Stimulated activated effector memory CD8-positive, alpha-beta T cell treated with anti-CD3 and anti-CD28 coated beads, Interleukin-12 subunit alpha, Interleukin-12 subunit beta, amount 100 ng/mL, for 72 hours (primary cell): Measurements from ENCODE around the gene EXOC3L1.

ENCODE experiments used
- ATAC-seq: fragments of 150-1000 bp; cut with Tn5 transposase; 2 replicates; pipeline ENCODE4 v1.10.0; 2021
- DNase-seq, 2 donors: peaks; one replicate each; pipeline ENCODE4 v3.0.0; 2021 to 2022; ENCODE audit warnings: low spot score in 2 of 2
- H3K27ac Mint-ChIP-seq: one replicate; pipeline ENCODE4 v1.8.0; 2022; ENCODE audit warnings: mild to moderate bottlenecking, mixed read lengths
- H3K36me3 Mint-ChIP-seq: one replicate; pipeline ENCODE4 v1.8.0; 2022; ENCODE audit warnings: mild to moderate bottlenecking, mixed read lengths
- H3K4me1 Mint-ChIP-seq: one replicate; pipeline ENCODE4 v1.8.0; 2022; ENCODE audit warnings: mixed read lengths
- H3K4me3 Mint-ChIP-seq: one replicate; pipeline ENCODE4 v1.8.0; 2022; ENCODE audit warnings: mild to moderate bottlenecking, mixed read lengths
- H3K9me3 Mint-ChIP-seq: one replicate; pipeline ENCODE4 v1.8.0; 2022; ENCODE audit warnings: mixed read lengths

The EXOC3L1 gene

GRCh38 chr16:67157892-67158635 is 31.9 kb downstream of the EXOC3L1 start:
- no peaks in the 10 kb centered on the region for H3K9me3 Mint-ChIP-seq
- no peak for ATAC-seq
- peaks cover 70% of the 10 kb centered on the region for H3K4me1 Mint-ChIP-seq
- H3K4me3 Mint-ChIP-seq, result peak overlapping the region; percentile 95
- no peak for DNase-seq
- H3K27ac Mint-ChIP-seq, result peak overlapping the region; percentile 94
- H3K36me3 Mint-ChIP-seq, result peaks cover 32% of the 10 kb centered on the region

GRCh38 chr16:67157106-67157748 is 32.7 kb downstream of the EXOC3L1 start:
- H3K9me3 Mint-ChIP-seq, result no peaks in the 10 kb centered on the region
- H3K36me3 Mint-ChIP-seq, result peaks cover 38% of the 10 kb centered on the region
- no peak for ATAC-seq
- H3K4me3 Mint-ChIP-seq, result peak overlapping the region; percentile 95
- peaks cover 70% of the 10 kb centered on the region for H3K4me1 Mint-ChIP-seq
- DNase-seq, result no peak
- H3K27ac Mint-ChIP-seq, result peak overlapping the region; percentile 94

GRCh38 chr16:67156143-67156844 is 33.6 kb downstream of the EXOC3L1 start:
- Mint-ChIP-seq H3K36me3 (peaks cover 39% of the 10 kb centered on the region), H3K27ac (peak overlapping the region; percentile 94), H3K9me3 (no peaks in the 10 kb centered on the region), H3K4me3 (peak overlapping the region; percentile 95), H3K4me1 (peaks cover 71% of the 10 kb centered on the region)
- ATAC-seq, result no peak
- no peak for DNase-seq

- ATAC-seq, result peak; percentile 50
- Mint-ChIP-seq H3K36me3 (peaks cover 36% of the 10 kb centered on the region), H3K4me1 (peaks cover 68% of the 10 kb centered on the region), H3K4me3 (peak overlapping the region; percentile 95), H3K27ac (no peak overlapping the region), H3K9me3 (no peaks in the 10 kb centered on the region)
- peak; percentile 86 to 89 for DNase-seq
Observed at GRCh38 chr16:67155295-67156142, 34.4 kb downstream of the EXOC3L1 start.

- Mint-ChIP-seq H3K4me1 (peaks cover 68% of the 10 kb centered on the region), H3K36me3 (peaks cover 36% of the 10 kb centered on the region), H3K4me3 (peak overlapping the region; percentile 95), H3K9me3 (no peaks in the 10 kb centered on the region), H3K27ac (no peak overlapping the region)
- DNase-seq (no peak), ATAC-seq (no peak)
Observed at GRCh38 chr16:67154578-67155294, 35.2 kb downstream of the EXOC3L1 start.

- no peak for ATAC-seq
- peak overlapping the region; percentile 60 for H3K27ac Mint-ChIP-seq
- peaks cover 55% of the 10 kb centered on the region for H3K4me1 Mint-ChIP-seq
- H3K4me3 Mint-ChIP-seq, result peak overlapping the region; percentile 71
- DNase-seq, result no peak
- no peaks in the 10 kb centered on the region for H3K9me3 Mint-ChIP-seq
- peaks cover 63% of the 10 kb centered on the region for H3K36me3 Mint-ChIP-seq
Observed at GRCh38 chr16:67151431-67152097, 38.4 kb downstream of the EXOC3L1 start.

GRCh38 chr16:67150833-67151396 is 39.0 kb downstream of the EXOC3L1 start, which contains the start of gene B3GNT9:
Gene B3GNT9, minus strand, starts transcription at chr16:67150998. Its CDS starts 513 bp downstream, at chr16:67150485.
- H3K4me3 Mint-ChIP-seq, result peak within 1 kb of the TSS; percentile 71
- ATAC-seq, result peak; percentile 61

GRCh38 chr16:67150047-67150832 is 39.7 kb downstream of the EXOC3L1 start:
- Mint-ChIP-seq H3K4me1 (peaks cover 43% of the 10 kb centered on the region), H3K27ac (peak overlapping the region; percentile 60), H3K9me3 (no peaks in the 10 kb centered on the region), H3K4me3 (peak overlapping the region; percentile 71), H3K36me3 (peaks cover 73% of the 10 kb centered on the region)
- ATAC-seq (peak; percentile 83), DNase-seq (peak in 1 of 2 donors; percentile 76)

More at GRCh38 chr16:67150833-67151396, 39.0 kb downstream of the EXOC3L1 start, which contains the start of gene B3GNT9:
- peaks cover 69% of the 10 kb centered on the region for H3K36me3 Mint-ChIP-seq
- no peaks in the 10 kb centered on the region for H3K9me3 Mint-ChIP-seq
- peak in 1 of 2 donors; percentile 73 for DNase-seq
- H3K4me1 Mint-ChIP-seq, result peaks cover 48% of the 10 kb centered on the region
- H3K27ac Mint-ChIP-seq, result peak within 1 kb of the TSS; percentile 60

- H3K4me1 Mint-ChIP-seq, result peaks cover 40% of the 10 kb centered on the region
- H3K9me3 Mint-ChIP-seq, result no peaks in the 10 kb centered on the region
- H3K27ac Mint-ChIP-seq, result no peak overlapping the region
- DNase-seq (no peak), ATAC-seq (no peak)
- peaks cover 70% of the 10 kb centered on the region for H3K36me3 Mint-ChIP-seq
- H3K4me3 Mint-ChIP-seq, result peak overlapping the region; percentile 71
Observed at GRCh38 chr16:67149276-67150046, 40.5 kb downstream of the EXOC3L1 start.

GRCh38 chr16:67148656-67149275 is 41.2 kb downstream of the EXOC3L1 start:
- DNase-seq, result no peak
- Mint-ChIP-seq H3K4me1 (peaks cover 36% of the 10 kb centered on the region), H3K9me3 (no peaks in the 10 kb centered on the region), H3K4me3 (peak overlapping the region; percentile 71), H3K36me3 (peaks cover 71% of the 10 kb centered on the region), H3K27ac (no peak overlapping the region)
- no peak for ATAC-seq

- H3K36me3 Mint-ChIP-seq, result peaks cover 72% of the 10 kb centered on the region
- DNase-seq (no peak), ATAC-seq (no peak)
- no peak overlapping the region for H3K27ac Mint-ChIP-seq
- peaks cover 31% of the 10 kb centered on the region for H3K4me1 Mint-ChIP-seq
- peak overlapping the region; percentile 71 for H3K4me3 Mint-ChIP-seq
- no peaks in the 10 kb centered on the region for H3K9me3 Mint-ChIP-seq
Observed at GRCh38 chr16:67148221-67148620, 41.7 kb downstream of the EXOC3L1 start.
